GM12878 (cell line): Measurements from ENCODE around the gene ACVR1C. TPM values are rescaled to one million over a fixed set of nuclear protein-coding genes. Genes with fewer than 3 reads are reported as not detected.
A peak's percentile ranks its signal among the peaks of the same experiment; 100 is the strongest.

Experiments used
- ATAC-seq: fragments of 200-7000 bp; cut with Tn5 transposase; 3 replicates; pipeline ENCODE4 v1.9.1; 2020; ENCODE audit warnings: mild to moderate bottlenecking, moderate library complexity
- BruUV-seq: library from RNA; stranded (reverse); fragments of 400-500 nt; replicated peaks from 2 replicates; lab custom pipeline; 2021; lab: Mats Ljungman, UMichigan
- CTCF ChIA-PET: fragments of 300-600 bp; sonication (Branson Sonifier 250); formaldehyde crosslinking; extraction: SDS; loops from one replicate; lab custom pipeline; 2021; ENCODE audit warnings: inconsistent platforms; lab: Yijun Ruan, JAX
- POLR2A ChIA-PET: fragments of 350-600 bp; formaldehyde crosslinking; extraction: SDS; loops from one replicate; lab custom pipeline; 2021; ENCODE audit warnings: inconsistent platforms; lab: Charles Lee
- RAD21 ChIA-PET: fragments of 300-600 bp; sonication (Branson Sonifier 250); formaldehyde crosslinking; loops from one replicate; lab custom pipeline; 2023; ENCODE audit warnings: antibody characterized with exemption; ENCODE audit not compliant: unreplicated experiment; lab: Charles Lee
- SMC1A ChIA-PET: fragments of 300-600 bp; sonication (Branson Sonifier 250); formaldehyde crosslinking; loops from one replicate; lab custom pipeline; 2023; ENCODE audit not compliant: unreplicated experiment, uncharacterized antibody; lab: Charles Lee
- DNase-seq: peaks from one replicate; pipeline ENCODE4 v3.0.0-alpha.2; 2011; ENCODE audit warnings: low read depth, low spot score
- FAIRE-seq: peaks from 3 replicates; lab custom pipeline; 2011; peaks lifted over from hg19 to GRCh38; lab: Jason Lieb, UNC
- H2AFZ ChIP-seq: 2 replicates; pipeline ENCODE4 v1.6.0; 2011; ENCODE audit warnings: low read depth, low read length, control low read depth; ENCODE audit not compliant: control insufficient read depth
- H3K27ac ChIP-seq: 2 replicates; pipeline ENCODE4 v1.5.1; 2011; ENCODE audit warnings: control low read depth; ENCODE audit not compliant: control insufficient read depth, insufficient read depth
- H3K27me3 ChIP-seq, 2 experiments: replicated peaks in 1 of 2; 2 replicates each; pipeline versions ENCODE4 v1.6.0 to v1.6.1; 2011; ENCODE audit warnings: low read length in 1 of 2; ENCODE audit not compliant: control insufficient read depth in 2 of 2, insufficient read depth in 2 of 2
- H3K36me3 ChIP-seq, 2 experiments: 2 replicates each; pipeline ENCODE4 v1.5.1; 2011; ENCODE audit warnings: low read length in 1 of 2; ENCODE audit not compliant: control insufficient read depth in 2 of 2, insufficient read depth in 2 of 2
- H3K4me1 ChIP-seq: 2 replicates; pipeline ENCODE4 v1.6.1; 2011; ENCODE audit warnings: mild to moderate bottlenecking, low read length, moderate library complexity, mixed read lengths; ENCODE audit not compliant: control insufficient read depth, insufficient read depth
- H3K4me2 ChIP-seq: 2 replicates; pipeline ENCODE4 v1.6.0; 2011; ENCODE audit warnings: control low read depth; ENCODE audit not compliant: control insufficient read depth, insufficient read depth
- H3K4me3 ChIP-seq: fragments of 200-600 bp; sonication (generic); 2 replicates; pipeline ENCODE4 v1.5.1; 2016
- H3K79me2 ChIP-seq: 2 replicates; pipeline ENCODE4 v1.6.0; 2011; ENCODE audit warnings: low read length; ENCODE audit not compliant: control insufficient read depth, insufficient read depth
- H3K9ac ChIP-seq: 2 replicates; pipeline ENCODE4 v1.8.0; 2011; ENCODE audit warnings: low read length, control low read depth, mixed read lengths; ENCODE audit not compliant: control insufficient read depth, insufficient read depth
- H3K9me3 ChIP-seq: replicated peaks from 3 replicates; pipeline ENCODE4 v1.5.1; 2011; ENCODE audit warnings: mild to moderate bottlenecking, low read length; ENCODE audit not compliant: control insufficient read depth, insufficient read depth
- H4K20me1 ChIP-seq: 2 replicates; pipeline ENCODE4 v1.6.0; 2011; ENCODE audit not compliant: control insufficient read depth, insufficient read depth
- ATF3 ChIP-seq: IDR thresholded peaks from 2 replicates; pipeline ENCODE4 v1.6.1; 2011; ENCODE audit warnings: low read depth, mild to moderate bottlenecking, low read length, moderate library complexity, borderline replicate concordance; ENCODE audit errors: extremely low read depth
- BRCA1 ChIP-seq: IDR thresholded peaks from 2 replicates; pipeline ENCODE4 v1.6.1; 2011; ENCODE audit warnings: low read depth, low read length, improper control_type of control experiment
- CTCF ChIP-seq, 3 experiments: IDR thresholded peaks in 2 of 3; conservative IDR thresholded peaks in 1 of 3; 2 replicates each; pipeline ENCODE4 v1.5.1; 2011; ENCODE audit warnings: low read depth in 3 of 3, low read length in 3 of 3, mild to moderate bottlenecking in 3 of 3, control low read depth in 2 of 3, moderate library complexity in 2 of 3, inconsistent platforms in 1 of 3, mixed read lengths in 1 of 3; ENCODE audit not compliant: control insufficient read depth in 2 of 3, insufficient read depth in 1 of 3; ENCODE audit errors: extremely low read depth in 1 of 3
- EED ChIP-seq: sonication (generic); IDR thresholded peaks from 2 replicates; pipeline ENCODE4 v1.6.1; 2016; ENCODE audit warnings: antibody characterized with exemption, low read depth
- ETV6 ChIP-seq, 2 experiments: fragments of 450-650 bp in 1 of 2; IDR thresholded peaks in 1 of 2; conservative IDR thresholded peaks in 1 of 2; 2 replicates each; pipeline ENCODE4 v1.6.1; 2014; ENCODE audit warnings: antibody characterized with exemption in 1 of 2, borderline replicate concordance in 1 of 2, low read depth in 1 of 2, mild to moderate bottlenecking in 1 of 2, moderate library complexity in 1 of 2
- FOS ChIP-seq: IDR thresholded peaks from 3 replicates; pipeline ENCODE4 v1.6.1; 2011; ENCODE audit warnings: borderline replicate concordance; ENCODE audit not compliant: insufficient read length; ENCODE audit errors: extremely low read depth
- HDAC2 ChIP-seq: fragments of 200-600 bp; sonication (generic); IDR thresholded peaks from 2 replicates; pipeline ENCODE4 v1.6.1; 2017
- IRF4 ChIP-seq: IDR thresholded peaks from 2 replicates; pipeline ENCODE4 v1.6.1; 2011; ENCODE audit warnings: low read depth, low read length
- KAT2A ChIP-seq: conservative IDR thresholded peaks from 2 replicates; pipeline ENCODE4 v1.6.1; 2011; ENCODE audit warnings: low read depth, low read length; ENCODE audit not compliant: control insufficient read depth
- KDM1A ChIP-seq: fragments of 200-600 bp; sonication (generic); IDR thresholded peaks from 2 replicates; pipeline ENCODE4 v1.6.1; 2016; ENCODE audit warnings: borderline replicate concordance
- LARP7 ChIP-seq: fragments of 450-650 bp; IDR thresholded peaks from 2 replicates; pipeline ENCODE4 v1.6.1; 2017; ENCODE audit warnings: mild to moderate bottlenecking
- NFYA ChIP-seq: IDR thresholded peaks from 2 replicates; pipeline ENCODE4 v1.6.1; 2011; ENCODE audit warnings: low read depth, mild to moderate bottlenecking, low read length, improper control_type of control experiment, borderline replicate concordance
- NFYB ChIP-seq: IDR thresholded peaks from 2 replicates; pipeline ENCODE4 v1.6.1; 2011; ENCODE audit warnings: low read depth, mild to moderate bottlenecking, low read length, improper control_type of control experiment, moderate library complexity; ENCODE audit not compliant: insufficient read depth
- NR2C2 ChIP-seq: IDR thresholded peaks from 2 replicates; pipeline ENCODE4 v1.6.1; 2011; ENCODE audit warnings: borderline replicate concordance, low read depth; ENCODE audit not compliant: control insufficient read depth, insufficient read length
- RAD21 ChIP-seq: IDR thresholded peaks from 2 replicates; pipeline ENCODE4 v1.6.1; 2011; ENCODE audit warnings: mild to moderate bottlenecking, low read depth, low read length, moderate library complexity; ENCODE audit not compliant: insufficient read depth
- RFX5 ChIP-seq: IDR thresholded peaks from 2 replicates; pipeline ENCODE4 v1.6.1; 2011; ENCODE audit warnings: low read depth, low read length, improper control_type of control experiment
- SIX5 ChIP-seq: IDR thresholded peaks from 2 replicates; pipeline ENCODE4 v1.6.1; 2011; ENCODE audit warnings: mild to moderate bottlenecking, low read depth, low read length, moderate library complexity; ENCODE audit not compliant: severe bottlenecking
- SMC3 ChIP-seq: IDR thresholded peaks from 2 replicates; pipeline ENCODE4 v1.6.1; 2011; ENCODE audit warnings: low read length, improper control_type of control experiment, borderline replicate concordance
- SUZ12 ChIP-seq: fragments of 200-600 bp; sonication (generic); IDR thresholded peaks from one replicate; pipeline ENCODE4 v1.6.1; 2018; ENCODE audit warnings: antibody characterized with exemption, mild to moderate bottlenecking; ENCODE audit not compliant: unreplicated experiment
- USF1 ChIP-seq: IDR thresholded peaks from 2 replicates; pipeline ENCODE4 v1.6.1; 2011; ENCODE audit warnings: borderline replicate concordance, low read depth, mild to moderate bottlenecking, moderate library complexity, mixed read lengths, low read length; ENCODE audit not compliant: insufficient read depth; ENCODE audit errors: extremely low read length
- USF2 ChIP-seq: IDR thresholded peaks from 2 replicates; pipeline ENCODE4 v1.6.1; 2011; ENCODE audit warnings: low read depth, low read length, improper control_type of control experiment, borderline replicate concordance
- WGBS: methylation state at CpG from one replicate; pipeline ENCODE4 v1.1.6; 2016; ENCODE audit warnings: low lambda C conversion rate; ENCODE audit not compliant: insufficient replicate concordance, insufficient coverage; ENCODE audit errors: missing lambda C conversion rate; 5-methylcytosine and 5-hydroxymethylcytosine counted together
- in situ Hi-C: fragments of 300-500 bp; cut with MboI; formaldehyde crosslinking; loops from 9 replicates; pipeline ENCODE4 v1.14.3; 2018; ENCODE audit warnings: mixed read lengths
- intact Hi-C: fragments of 100-400 bp; cut with micrococcal nuclease; formaldehyde crosslinking; loops from one replicate; pipeline ENCODE4 v1.14.2; 2022; ENCODE audit not compliant: unreplicated experiment
- polyA plus RNA-seq, 11 experiments: library from polyadenylated mRNA; depleted of rRNA in 4 of 11; unstranded in 6 of 11; stranded (reverse) in 5 of 11; fragments of >200 nt; fragmentation: Nextera tagmentation in 4 of 11; fragmentation: Illumina TruSeq in 1 of 11; extraction: Ambion mirVana in 4 of 11; extraction: Trizol in 1 of 11; gene quantifications; 1 replicate in 1 of 11; 2 replicates in 10 of 11; pipeline versions ENCODE4 v1.2.1 to v1.2.3, GENCODE V29; 2011 to 2016; ENCODE audit warnings: inconsistent platforms in 2 of 11, missing spikeins in 2 of 11, low read depth in 1 of 11
- total RNA-seq, 4 experiments: library from RNA; depleted of rRNA in 3 of 4; stranded (reverse); fragments of >200 nt in 3 of 4; fragmentation: Illumina TruSeq in 1 of 4; extraction: Trizol in 1 of 4; gene quantifications; 2 replicates each; pipeline versions ENCODE4 v1.2.1 to v1.2.3, GENCODE V29; 2013 to 2021

ACVR1C gene
- total and polyA plus RNA-seq, 10 of the 15 experiments (the other 5 are each of a cell fraction or from before 2014, with no cell fraction given), result not detected

GRCh38 chr2:157509744-157510143 lies 118.9 kb downstream of the ACVR1C start:
- intact Hi-C loops, result loop anchor here (5.0 kb wide), 1 partner anchor 78 kb away; no protein-coding TSS in a partner anchor
- H3K4me1 ChIP-seq, result no peaks in the 10 kb centered on the region
- SMC1A ChIA-PET, result interaction anchor here (0.8 to 2.3 kb wide), 7 partner anchors 12 to 207 kb away, joined by 3 to 14 read pairs (median 4); no protein-coding TSS in a partner anchor
- H3K4me2 ChIP-seq, result no peak overlapping the region
- POLR2A ChIA-PET, result no interaction called here
- no TSS peak for BruUV-seq
- WGBS, result 0% methylated on average over 2 of the region's 2 CpGs
- no peak overlapping the region for H2AFZ ChIP-seq
- DNase-seq, result no peak
- H3K4me3 ChIP-seq, result no peak overlapping the region
- TF ChIP-seq HDAC2 (no peak), USF1 (no peak), RAD21 (peak; percentile 34; the same call in 1 of the 2 replicates), IRF4 (no peak), EED (no peak), RFX5 (no peak), CTCF (IDR thresholded peaks at IDR 0.05 in 2 of 3, conservative IDR thresholded peaks at IDR 0.05 in 1 of 3; ENCODE audit: control insufficient read depth in 2 of 3, extremely low read depth in 1 of 3, insufficient read depth in 1 of 3, low read depth in 3 of 3, low read length in 3 of 3) (peak in 1 of 3 experiments; percentile 15; a peak in 1 of 6 replicates), BRCA1 (no peak), SUZ12 (no peak), NR2C2 (no peak), FOS (no peak), KAT2A (no peak), SMC3 (peak; percentile 22; the same call in 1 of the 2 replicates), LARP7 (no peak), NFYA (no peak), ATF3 (no peak), USF2 (no peak), NFYB (no peak), ETV6 (conservative IDR thresholded peaks at IDR 0.05 in 1 of 2, IDR thresholded peaks at IDR 0.05 in 1 of 2; ENCODE audit: borderline replicate concordance in 1 of 2, low read depth in 1 of 2) (no peak), SIX5 (no peak), KDM1A (no peak)
- TF ChIP-seq, all 136 proteins: peak for 3
- no peak for FAIRE-seq
- Histone ChIP-seq H3K9ac (no peak overlapping the region), H3K27me3 (peaks cover 0 to 3% of the 10 kb centered on the region in 2 experiments; a peak in 1 of 4 replicates), H3K27ac (no peak overlapping the region), H4K20me1 (no peaks in the 10 kb centered on the region), H3K79me2 (no peaks in the 10 kb centered on the region), H3K36me3 (no peaks in the 10 kb centered on the region), H3K9me3 (no peaks in the 10 kb centered on the region)
- ATAC-seq, result no peak
- CTCF ChIA-PET, result interaction anchor here (0.7 to 3.1 kb wide), 13 partner anchors 9 to 242 kb away, joined by 3 to 17 read pairs (median 5); partner anchors contain the start of gene ERMN
- in situ Hi-C loops, result no loop called here
- RAD21 ChIA-PET, result interaction anchor here (1.0 to 2.4 kb wide), 3 partner anchors 208 to 1245 kb away, joined by 3 to 14 read pairs (median 3); no protein-coding TSS in a partner anchor
